Myocyte (in vitro differentiated cells): Measurements from ENCODE around the gene SGPL1. TPM values are rescaled to one million over a fixed set of nuclear protein-coding genes. Genes with fewer than 3 reads are reported as not detected.

Source experiments
- DNase-seq: peaks from one replicate; pipeline ENCODE4 v3.0.0-alpha.2; 2012; ENCODE audit warnings: low read depth
- total RNA-seq: library from RNA; depleted of rRNA; stranded (reverse); fragments of >200 nt; gene quantifications from 2 replicates; pipeline ENCODE4 v1.2.3, GENCODE V29; 2014

The SGPL1 gene
- total RNA-seq, 1 donor from 2014 or later = 19.8 TPM

DNA sequence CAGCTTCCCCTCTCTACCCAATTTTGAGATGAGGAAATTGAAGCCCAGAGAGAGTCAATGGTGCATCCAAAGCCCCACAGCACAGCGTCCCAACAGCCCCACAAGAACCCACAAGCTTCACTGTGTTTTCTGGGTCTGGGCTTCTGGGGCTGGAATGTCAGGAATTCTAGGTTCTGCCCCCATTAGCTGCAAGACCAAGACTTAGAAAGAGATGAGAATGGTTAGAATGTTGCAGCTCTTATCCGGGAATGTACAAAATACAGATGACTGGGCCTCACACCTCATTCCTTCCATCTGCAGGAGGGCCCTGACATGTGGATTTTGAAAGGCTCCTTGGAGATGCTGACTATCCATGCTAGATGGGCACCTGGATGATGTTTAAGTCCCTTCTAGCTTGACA is 6.0 kb upstream of the SGPL1 start:
- DNase-seq = no peak

- DNase-seq = no peak
Measured at GRCh38 chr10:70810967-70811366, 4.8 kb upstream of the SGPL1 start.

DNA sequence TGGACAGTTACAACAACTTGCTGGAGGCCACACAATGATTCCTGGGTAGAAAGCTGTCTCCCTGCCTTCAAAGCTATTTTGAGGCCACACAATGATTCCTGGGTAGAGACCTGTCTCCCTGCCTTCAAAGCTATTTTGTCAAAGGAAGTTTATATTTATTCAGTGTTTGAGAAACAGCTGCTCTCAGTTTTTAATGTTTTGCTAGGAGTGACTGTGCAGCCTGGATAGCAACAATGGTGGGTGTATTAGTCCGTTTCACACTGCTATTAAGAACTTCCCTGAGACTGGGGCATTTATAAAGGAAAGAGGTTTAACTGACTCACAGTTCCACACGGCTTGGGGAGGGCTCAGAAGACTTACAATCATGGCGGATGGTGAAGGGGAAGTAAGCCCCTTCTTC is 3.9 kb upstream of the SGPL1 start:
- DNase-seq = peak; percentile 22

- DNase-seq = no peak
Measured at GRCh38 chr10:70812814-70813213, 2.9 kb upstream of the SGPL1 start.

DNA sequence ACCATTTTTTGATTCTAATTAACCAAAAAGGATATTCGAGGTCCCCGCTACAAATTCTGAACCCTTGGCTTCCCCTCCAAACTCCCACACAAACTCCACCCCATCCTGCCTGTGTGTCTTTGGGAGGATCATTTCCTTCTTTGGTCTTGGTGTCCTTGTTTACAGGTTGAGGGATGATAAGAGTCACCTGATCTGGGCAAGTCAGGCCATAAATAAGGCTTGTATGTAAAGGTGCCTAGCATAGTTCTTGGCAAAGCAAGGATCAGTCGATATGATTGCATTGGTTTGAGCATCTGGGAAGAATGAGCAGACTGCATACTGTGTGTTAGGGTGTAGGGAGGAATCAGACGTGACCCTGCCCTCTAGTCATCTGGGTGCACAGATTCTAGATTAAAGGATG is 1.6 kb upstream of the SGPL1 start:
- no peak for DNase-seq

- peak; percentile 88 for DNase-seq
Measured at GRCh38 chr10:70816220-70816894, 609 bp downstream of the SGPL1 start.

- no peak for DNase-seq
Measured at GRCh38 chr10:70820976-70821750, 5.4 kb downstream of the SGPL1 start.

DNA sequence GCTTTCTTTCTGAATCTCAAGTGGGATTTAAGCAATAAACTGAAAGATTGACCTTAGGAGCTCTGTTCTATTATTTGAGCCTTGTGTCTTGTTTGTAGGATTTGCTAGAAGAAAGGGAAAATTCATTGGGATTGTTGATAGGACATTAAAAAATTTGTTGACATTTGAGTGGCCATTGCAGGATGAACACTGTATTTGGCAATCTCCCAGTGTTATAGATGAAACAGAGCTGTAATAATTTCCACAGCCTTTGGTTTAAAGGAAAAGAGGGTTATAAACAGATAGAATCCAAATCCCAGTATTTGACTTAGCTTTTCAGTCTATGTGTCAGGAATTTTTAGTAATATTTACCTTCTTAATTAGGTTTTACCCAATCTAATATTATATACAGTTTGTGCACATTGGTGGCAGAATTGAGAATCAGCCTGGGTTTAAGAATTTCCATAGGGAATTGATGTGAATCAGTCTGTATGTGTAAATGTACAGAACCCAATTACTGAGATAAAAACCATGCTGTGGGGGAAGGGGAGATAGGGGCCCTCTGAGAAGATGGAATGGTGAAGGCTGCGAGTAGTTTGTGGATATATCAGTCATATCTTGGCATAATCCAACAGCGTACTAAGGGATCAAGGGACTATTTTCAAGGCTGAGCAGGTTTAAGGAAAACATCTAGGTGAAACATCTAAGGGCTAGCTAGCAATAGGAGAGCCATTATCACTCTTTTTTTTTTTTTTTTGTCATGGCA is 6.5 kb downstream of the SGPL1 start:
- DNase-seq = no peak

DNA sequence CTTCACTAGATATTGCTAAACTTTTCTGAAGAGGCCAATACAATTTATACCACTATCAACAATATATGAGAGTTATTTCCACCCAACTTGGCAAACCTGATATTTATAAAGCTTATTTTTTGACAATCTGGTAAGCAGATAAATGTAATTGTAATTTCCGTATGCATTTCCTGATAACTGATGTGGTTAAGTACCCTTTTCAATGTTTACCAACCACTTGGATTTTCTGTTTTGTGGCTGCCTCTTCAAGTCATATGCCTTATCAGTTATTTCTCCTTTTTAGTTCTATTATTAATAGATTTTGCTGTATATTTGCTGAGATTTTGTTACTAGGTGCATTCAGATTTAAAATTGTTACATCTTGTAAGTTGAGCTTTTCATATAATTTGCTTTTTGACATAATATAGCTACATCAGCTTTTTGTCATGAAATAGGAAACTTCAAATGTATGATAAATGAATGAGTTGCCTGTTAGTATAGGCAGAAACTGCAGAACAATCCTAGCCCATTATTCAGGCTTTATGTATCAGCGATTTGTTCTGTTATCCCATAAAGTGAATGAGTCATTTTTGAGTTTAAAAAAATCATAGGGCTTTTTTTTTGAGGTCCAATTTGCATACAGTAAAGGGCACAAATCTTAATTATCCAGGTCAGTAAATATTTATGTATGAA is 11.5 kb downstream of the SGPL1 start:
- no peak for DNase-seq

DNA sequence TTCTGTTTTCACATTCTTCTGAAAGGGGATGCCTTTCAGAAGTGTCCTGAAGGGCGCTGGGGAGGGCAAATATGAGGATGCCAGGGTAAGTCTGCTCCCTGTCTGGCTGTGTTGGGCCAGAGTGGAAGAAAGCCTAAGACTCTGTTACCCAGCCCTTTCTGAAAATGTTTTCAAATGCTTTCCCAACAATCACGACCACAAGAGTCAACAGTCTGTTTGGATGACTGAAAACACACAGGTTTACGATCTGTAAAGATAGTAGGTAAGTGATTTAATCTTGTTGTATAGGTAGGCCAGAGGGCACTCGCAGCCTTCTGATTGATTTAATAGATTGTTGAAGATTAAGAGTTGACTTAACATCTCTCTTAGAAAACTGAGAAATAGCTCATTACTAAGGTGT is 13.2 kb downstream of the SGPL1 start:
- no peak for DNase-seq

GRCh38 chr10:70829543-70829942 is 13.8 kb downstream of the SGPL1 start:
- peak; percentile 83 for DNase-seq

- DNase-seq = no peak
Measured at GRCh38 chr10:70830164-70830563, 14.4 kb downstream of the SGPL1 start.

- no peak for DNase-seq
Measured at GRCh38 chr10:70832221-70832620, 16.5 kb downstream of the SGPL1 start.

- peak; percentile 68 for DNase-seq
Measured at GRCh38 chr10:70832852-70833528, 17.2 kb downstream of the SGPL1 start.

- DNase-seq = no peak
Measured at GRCh38 chr10:70833601-70834000, 17.9 kb downstream of the SGPL1 start.

- no peak for DNase-seq
Measured at GRCh38 chr10:70834021-70834420, 18.3 kb downstream of the SGPL1 start.

GRCh38 chr10:70834441-70835151 is 18.8 kb downstream of the SGPL1 start:
- DNase-seq = no peak

- DNase-seq = no peak
Measured at GRCh38 chr10:70836319-70836718, 20.6 kb downstream of the SGPL1 start.

DNA sequence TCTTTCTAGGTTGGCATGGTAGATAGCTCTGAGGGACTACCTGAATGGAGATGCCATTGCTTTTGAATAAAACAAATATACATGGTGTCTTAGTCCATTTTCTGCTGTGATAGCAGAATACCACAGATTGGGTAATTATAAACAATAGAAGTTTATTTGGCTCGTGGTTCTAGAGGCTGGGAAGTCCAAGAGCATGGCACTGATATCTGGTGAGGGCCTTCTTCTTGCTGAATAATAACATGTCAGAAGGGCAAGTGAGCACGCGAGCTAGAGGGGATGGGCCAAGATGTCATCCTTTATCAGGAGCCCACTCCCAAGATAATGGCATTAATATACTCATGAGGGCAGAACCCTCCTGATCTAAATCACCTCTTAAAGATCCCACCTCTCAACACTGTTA is 21.9 kb downstream of the SGPL1 start:
- DNase-seq = no peak

GRCh38 chr10:70838270-70838805 is 22.6 kb downstream of the SGPL1 start:
- no peak for DNase-seq
